Ishikawa (cell line): ENCODE data around the gene DGKE.

Experiments used
- CREB1 ChIP-seq: IDR thresholded peaks from 2 replicates; pipeline ENCODE4 v1.6.1; 2012; ENCODE audit warnings: low read depth
- EGR1 ChIP-seq: IDR thresholded peaks from 2 replicates; pipeline ENCODE4 v1.6.1; 2012
- EP300 ChIP-seq: IDR thresholded peaks from 2 replicates; pipeline ENCODE4 v1.6.1; 2012; ENCODE audit warnings: borderline replicate concordance
- MAX ChIP-seq: IDR thresholded peaks from 2 replicates; pipeline ENCODE4 v1.6.1; 2012
- REST ChIP-seq: IDR thresholded peaks from 2 replicates; pipeline ENCODE4 v1.6.1; 2012; ENCODE audit warnings: low read depth, mild to moderate bottlenecking
- TAF1 ChIP-seq: IDR thresholded peaks from 2 replicates; pipeline ENCODE4 v1.6.1; 2012; ENCODE audit warnings: low read depth, mild to moderate bottlenecking
- YY1 ChIP-seq: IDR thresholded peaks from 2 replicates; pipeline ENCODE4 v1.6.1; 2012; ENCODE audit warnings: low read depth

- no peak for TF ChIP-seq YY1
- TF ChIP-seq EGR1: no peak
- no peak for TF ChIP-seq EP300
- TF ChIP-seq REST: no peak
- TF ChIP-seq TAF1: no peak
- TF ChIP-seq MAX: no peak
- TF ChIP-seq CREB1: no peak
Observed at GRCh38 chr17:56815711-56816110, 18.2 kb upstream of the DGKE start.
